LNCaP clone FGC (cell line): ENCODE measurements around the gene NME7.

Source experiments
- DNase-seq: peaks from one replicate; pipeline ENCODE4 v3.0.0-alpha.2; 2011; ENCODE audit warnings: low read depth
- H3K4me3 ChIP-seq: 2 replicates; pipeline ENCODE4 v1.5.1; 2011; ENCODE audit warnings: mild to moderate bottlenecking, low read depth, low read length, control low read depth
- CTCF ChIP-seq: IDR thresholded peaks from 2 replicates; pipeline ENCODE4 v1.5.1; 2012; ENCODE audit warnings: mild to moderate bottlenecking; ENCODE audit not compliant: control insufficient read depth, insufficient read depth; ENCODE audit errors: extremely low read depth

The NME7 gene

GRCh38 chr1:169150641-169151337, 216.8 kb downstream of the NME7 start:
- no peak for TF ChIP-seq CTCF
- DNase-seq: no peak
- H3K4me3 ChIP-seq: no peak overlapping the region

- DNase-seq: no peak
- no peak overlapping the region for H3K4me3 ChIP-seq
- no peak for TF ChIP-seq CTCF
Observed at GRCh38 chr1:169149555-169150286, 217.9 kb downstream of the NME7 start.

- no peak for TF ChIP-seq CTCF
- DNase-seq: no peak
- H3K4me3 ChIP-seq: no peak overlapping the region
Observed at GRCh38 chr1:169148472-169149252, 218.9 kb downstream of the NME7 start.

GRCh38 chr1:169146576-169147214, 220.9 kb downstream of the NME7 start:
- H3K4me3 ChIP-seq: no peak overlapping the region
- no peak for DNase-seq
- TF ChIP-seq CTCF: no peak

GRCh38 chr1:169144941-169145626, 222.5 kb downstream of the NME7 start:
- H3K4me3 ChIP-seq: no peak overlapping the region
- no peak for TF ChIP-seq CTCF
- no peak for DNase-seq

- DNase-seq: no peak
Observed at GRCh38 chr1:169143984-169144383, 223.6 kb downstream of the NME7 start.

More at GRCh38 chr1:169143984-169144383, 223.6 kb downstream of the NME7 start:
- TF ChIP-seq CTCF: no peak
- no peak overlapping the region for H3K4me3 ChIP-seq
